IPS-18c (cell line): ENCODE data around the gene CROCC2.

Experiments used
- H3K4me3 ChIP-seq: 2 replicates; pipeline ENCODE4 v1.7.0; 2013; ENCODE audit warnings: low read depth, mild to moderate bottlenecking, low read length, moderate library complexity; ENCODE audit not compliant: insufficient read depth
- H3K9me3 ChIP-seq: one replicate; pipeline ENCODE4 v1.6.1; 2013; ENCODE audit warnings: mild to moderate bottlenecking, low read length, moderate library complexity; ENCODE audit not compliant: control insufficient read depth, insufficient read depth

The CROCC2 gene

DNA sequence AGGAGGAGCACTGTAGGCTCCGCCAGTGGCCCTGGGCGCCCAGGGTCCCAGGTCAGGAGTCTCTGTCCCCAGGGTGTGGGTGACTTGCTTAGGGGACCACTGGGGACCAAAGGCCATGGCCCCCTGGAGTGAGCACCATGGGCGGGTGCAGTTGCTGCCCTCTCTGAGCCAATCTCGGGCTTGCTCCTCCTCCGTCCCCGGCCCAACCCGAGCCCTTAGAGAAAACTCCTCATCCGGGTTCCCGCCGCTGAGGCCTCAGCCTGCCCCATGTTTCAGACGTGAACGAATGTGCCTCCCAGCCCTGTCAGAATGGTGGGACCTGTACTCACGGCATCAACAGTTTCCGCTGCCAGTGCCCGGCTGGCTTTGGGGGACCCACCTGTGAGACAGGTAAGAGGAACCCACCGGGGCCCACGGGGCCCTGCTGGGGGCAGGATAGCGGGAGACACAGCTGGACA lies 130.9 kb downstream of the CROCC2 start:
- peak overlapping the region; percentile 41; the same call in 1 of the 2 replicates for H3K4me3 ChIP-seq
- H3K9me3 ChIP-seq = no peaks in the 10 kb centered on the region

DNA sequence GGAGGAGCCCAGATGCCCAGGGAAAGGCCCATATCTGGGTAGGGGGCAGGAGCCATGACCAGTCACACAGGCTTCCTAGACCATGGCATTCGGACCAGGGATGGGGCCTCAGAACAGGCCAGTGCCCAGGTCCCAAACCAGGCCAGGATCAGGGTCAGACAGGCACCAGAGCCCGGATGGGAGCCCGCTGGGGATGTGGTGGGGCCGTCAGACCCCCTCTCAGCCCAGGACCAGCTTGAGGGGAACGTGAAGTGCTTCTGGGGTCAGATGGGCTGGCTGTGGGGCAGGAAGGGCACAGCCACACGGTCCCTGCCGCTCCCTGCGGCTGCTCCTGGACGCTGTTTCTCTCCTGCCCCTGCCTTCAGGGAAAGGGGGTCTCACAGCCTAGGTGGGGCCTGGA lies 131.4 kb downstream of the CROCC2 start:
- Histone ChIP-seq H3K4me3 (no peak overlapping the region), H3K9me3 (no peaks in the 10 kb centered on the region)

DNA sequence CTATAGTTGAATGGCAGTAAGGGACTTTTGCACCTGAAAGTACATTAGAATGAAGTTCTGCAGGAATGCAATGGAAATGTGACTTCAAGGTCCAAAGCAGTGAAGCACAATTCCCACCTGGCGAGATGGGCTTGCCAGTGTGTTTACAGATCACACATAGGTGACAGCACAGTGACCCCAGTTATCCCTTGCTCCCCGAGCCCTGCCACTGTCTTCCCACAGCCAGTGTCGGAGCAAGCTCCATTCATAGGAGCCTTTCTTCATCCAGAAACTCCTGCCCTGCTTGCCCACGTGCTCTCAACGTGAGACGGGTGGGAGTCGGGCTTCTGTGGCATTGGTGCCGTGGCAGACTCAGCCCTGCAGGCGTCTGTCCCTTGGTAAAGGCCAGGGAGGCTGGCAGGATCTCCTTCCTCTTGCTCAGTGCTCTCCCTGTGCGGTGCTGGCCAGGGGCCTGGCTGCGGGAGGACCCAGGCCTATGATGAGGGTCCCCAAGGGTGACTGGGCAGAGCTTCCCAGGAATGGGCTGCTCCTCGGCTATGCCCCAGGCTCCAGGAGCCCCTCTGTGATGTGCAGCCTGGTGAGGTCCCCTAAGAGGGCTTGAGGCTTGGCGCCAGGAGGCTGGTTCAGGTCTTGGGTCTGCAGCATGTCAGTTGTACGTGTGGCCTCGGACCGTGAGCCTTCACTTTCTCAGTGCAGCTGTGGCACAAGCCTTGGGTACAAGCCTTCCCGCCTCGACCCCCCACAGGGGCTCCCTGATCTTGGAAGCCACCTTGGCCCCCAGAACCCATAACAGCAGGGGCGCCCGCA lies 132.4 kb downstream of the CROCC2 start:
- no peak overlapping the region for H3K4me3 ChIP-seq

GRCh38 chr2:241039416-241039815 lies 133.3 kb downstream of the CROCC2 start:
- H3K9me3 ChIP-seq = peaks cover under 1% of the 10 kb centered on the region

More for the DNA sequence above, 132.4 kb downstream of the CROCC2 start:
- no peaks in the 10 kb centered on the region for H3K9me3 ChIP-seq

GRCh38 chr2:241040081-241040803 lies 134.1 kb downstream of the CROCC2 start:
- no peak overlapping the region for H3K4me3 ChIP-seq
- H3K9me3 ChIP-seq = peaks cover 3% of the 10 kb centered on the region

More at GRCh38 chr2:241039416-241039815, 133.3 kb downstream of the CROCC2 start:
- H3K4me3 ChIP-seq = no peak overlapping the region

DNA sequence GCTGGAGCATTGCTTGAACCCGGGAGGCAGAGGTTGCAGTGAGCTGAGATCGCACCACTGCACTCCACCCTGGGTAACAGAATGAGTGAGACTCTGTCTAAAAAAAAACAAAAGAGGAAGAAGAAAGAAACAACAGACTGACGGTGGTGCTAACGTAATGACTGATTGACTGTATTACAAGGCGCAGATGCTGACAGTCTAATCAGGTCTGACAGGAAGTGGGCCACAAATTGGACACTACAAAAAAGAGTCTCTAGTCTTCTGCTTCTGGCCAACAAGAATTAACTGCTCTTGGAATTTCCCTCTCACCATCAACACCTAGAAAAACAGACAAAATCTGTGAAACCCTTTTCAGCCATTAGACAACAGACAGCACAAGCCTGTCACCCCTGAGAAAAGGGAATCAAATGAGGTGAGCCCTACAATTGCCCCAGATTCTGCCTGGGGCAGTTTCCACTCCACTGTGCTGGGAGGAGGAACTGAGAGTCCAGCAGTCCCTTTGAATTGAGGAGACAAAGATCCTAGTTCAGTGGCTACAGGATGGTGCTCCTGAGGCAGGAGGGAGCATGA lies 135.5 kb downstream of the CROCC2 start:
- H3K4me3 ChIP-seq = no peak overlapping the region

More for the DNA sequence above, 135.5 kb downstream of the CROCC2 start:
- H3K9me3 ChIP-seq = peaks cover 3% of the 10 kb centered on the region
